IMR-90 (cell line): Measurements from ENCODE around the gene RNF223. TPM values are rescaled to one million over a fixed set of nuclear protein-coding genes. Genes with fewer than 3 reads are reported as not detected.
A peak's percentile ranks its signal among the peaks of the same experiment; 100 is the strongest.

ENCODE experiments used
- ATAC-seq: fragments of 200-7000 bp; cut with Tn5 transposase; 2 replicates; pipeline ENCODE4 v1.9.1; 2020; ENCODE audit warnings: low read depth, mild to moderate bottlenecking, moderate library complexity
- BruUV-seq: library from RNA; stranded (reverse); fragments of 400-500 nt; replicated peaks from 2 replicates; lab custom pipeline; 2021; lab: Mats Ljungman, UMichigan
- CTCF ChIA-PET: fragments of 300-600 bp; formaldehyde crosslinking; extraction: SDS; loops from one replicate; lab custom pipeline; 2021; ENCODE audit warnings: antibody characterized with exemption; lab: Yijun Ruan, JAX
- POLR2A ChIA-PET: fragments of 300-600 bp; sonication (Branson Sonifier 250); formaldehyde crosslinking; loops from one replicate; lab custom pipeline; 2022; ENCODE audit warnings: antibody characterized with exemption; ENCODE audit not compliant: unreplicated experiment; lab: Charles Lee
- DNase-seq: peaks from one replicate; pipeline ENCODE4 v3.0.0; 2013
- H2AFZ ChIP-seq: replicated peaks from 2 replicates; pipeline ENCODE3; 2013; ENCODE audit warnings: low read length, mild to moderate bottlenecking; ENCODE audit not compliant: poor library complexity
- H2AK5ac ChIP-seq: 2 replicates; pipeline ENCODE4 v1.6.1; 2013; ENCODE audit warnings: low read depth, low read length, inconsistent platforms
- H2AK9ac ChIP-seq: replicated peaks from 2 replicates; pipeline ENCODE3; 2013; ENCODE audit warnings: mild to moderate bottlenecking, low read depth, low read length, moderate library complexity; ENCODE audit not compliant: poor library complexity
- H2BK120ac ChIP-seq: 2 replicates; pipeline ENCODE4 v1.6.1; 2013; ENCODE audit warnings: low read depth, low read length, inconsistent platforms
- H2BK15ac ChIP-seq: 3 replicates; pipeline ENCODE4 v1.6.1; 2013; ENCODE audit warnings: low read depth, low read length, inconsistent platforms
- H2BK20ac ChIP-seq: 2 replicates; pipeline ENCODE4 v1.6.1; 2013; ENCODE audit warnings: low read depth, mild to moderate bottlenecking, inconsistent platforms, low read length, moderate library complexity
- H2BK5ac ChIP-seq: 2 replicates; pipeline ENCODE4 v1.6.1; 2013; ENCODE audit warnings: mild to moderate bottlenecking, low read depth, low read length, inconsistent platforms; ENCODE audit not compliant: poor library complexity, severe bottlenecking
- H3K14ac ChIP-seq: replicated peaks from 2 replicates; pipeline ENCODE4 v1.6.1; 2013; ENCODE audit warnings: low read depth, low read length, inconsistent platforms
- H3K18ac ChIP-seq: 2 replicates; pipeline ENCODE4 v1.6.1; 2013; ENCODE audit warnings: low read depth, low read length, control low read depth
- H3K23ac ChIP-seq: 2 replicates; pipeline ENCODE4 v1.6.1; 2013; ENCODE audit warnings: low read depth, low read length, inconsistent platforms
- H3K27ac ChIP-seq: 2 replicates; pipeline ENCODE4 v1.5.1; 2013; ENCODE audit warnings: mild to moderate bottlenecking, control low read depth, low read length; ENCODE audit not compliant: insufficient read depth
- H3K27me3 ChIP-seq: 2 replicates; pipeline ENCODE4 v1.6.1; 2013; ENCODE audit warnings: low read length; ENCODE audit not compliant: control insufficient read depth, insufficient read depth
- H3K36me3 ChIP-seq: 2 replicates; pipeline ENCODE4 v1.6.1; 2013; ENCODE audit warnings: low read length, mixed read lengths; ENCODE audit not compliant: control insufficient read depth, insufficient read depth
- H3K4ac ChIP-seq: 2 replicates; pipeline ENCODE4 v1.6.1; 2013; ENCODE audit warnings: low read depth, low read length, inconsistent platforms
- H3K4me1 ChIP-seq: 2 replicates; pipeline ENCODE4 v1.6.1; 2013; ENCODE audit warnings: low read length, mixed read lengths; ENCODE audit not compliant: control insufficient read depth, insufficient read depth
- H3K4me2 ChIP-seq: 2 replicates; pipeline ENCODE4 v1.6.1; 2013; ENCODE audit warnings: low read depth, mild to moderate bottlenecking, control low read depth, low read length, moderate library complexity
- H3K4me3 ChIP-seq: 2 replicates; pipeline ENCODE4 v1.5.1; 2013; ENCODE audit warnings: low read depth, mild to moderate bottlenecking, control low read depth, low read length, moderate library complexity; ENCODE audit not compliant: insufficient read depth
- H3K56ac ChIP-seq: 2 replicates; pipeline ENCODE4 v1.6.1; 2013; ENCODE audit warnings: low read length, inconsistent platforms; ENCODE audit not compliant: insufficient read depth; ENCODE audit errors: extremely low read depth
- H3K79me1 ChIP-seq, 2 experiments: 2 replicates each; pipeline ENCODE4 v1.6.1; 2013; ENCODE audit warnings: low read length in 2 of 2, inconsistent platforms in 1 of 2, low read depth in 1 of 2
- H3K9ac ChIP-seq: 2 replicates; pipeline ENCODE4 v1.6.1; 2013; ENCODE audit warnings: low read depth, low read length, control low read depth
- H3K9me1 ChIP-seq: 2 replicates; pipeline ENCODE4 v1.6.1; 2013; ENCODE audit warnings: low read length, inconsistent platforms; ENCODE audit not compliant: insufficient read depth
- H3K9me3 ChIP-seq: 2 replicates; pipeline ENCODE4 v1.6.1; 2013; ENCODE audit warnings: low read length; ENCODE audit not compliant: control insufficient read depth, insufficient read depth
- H4K20me1 ChIP-seq: 2 replicates; pipeline ENCODE4 v1.6.1; 2013; ENCODE audit warnings: low read length, inconsistent platforms; ENCODE audit not compliant: insufficient read depth
- H4K5ac ChIP-seq: 2 replicates; pipeline ENCODE4 v1.6.1; 2013; ENCODE audit warnings: mild to moderate bottlenecking, low read depth, low read length, control low read depth
- H4K8ac ChIP-seq, 2 experiments: 2 replicates each; pipeline ENCODE4 v1.6.1; 2013; ENCODE audit warnings: low read depth in 2 of 2, low read length in 2 of 2, control low read depth in 1 of 2, inconsistent platforms in 1 of 2
- H4K91ac ChIP-seq: 2 replicates; pipeline ENCODE4 v1.6.1; 2013; ENCODE audit warnings: low read depth, low read length, inconsistent platforms; ENCODE audit not compliant: insufficient read depth
- CHD1 ChIP-seq: IDR thresholded peaks from 2 replicates; pipeline ENCODE4 v1.6.1; 2012; ENCODE audit warnings: low read depth, low read length, improper control_type of control experiment
- MAZ ChIP-seq: IDR thresholded peaks from 2 replicates; pipeline ENCODE4 v1.6.1; 2012; ENCODE audit warnings: low read depth, mild to moderate bottlenecking, low read length, improper control_type of control experiment, moderate library complexity, borderline replicate concordance
- POLR2A ChIP-seq: IDR thresholded peaks from 2 replicates; pipeline ENCODE4 v1.6.1; 2012; ENCODE audit warnings: mild to moderate bottlenecking, low read depth, low read length
- RAD21 ChIP-seq: IDR thresholded peaks from 2 replicates; pipeline ENCODE4 v1.6.1; 2012; ENCODE audit warnings: low read length, improper control_type of control experiment
- SMC3 ChIP-seq: fragments of 150-350 bp; IDR thresholded peaks from 2 replicates; pipeline ENCODE4 v1.6.1; 2016; ENCODE audit warnings: low read depth, mild to moderate bottlenecking, antibody characterized with exemption, low read length, moderate library complexity
- WGBS, 2 experiments: methylation state at CpG; one replicate each; pipeline versions ENCODE4 v1.1.5 to v1.1.7; 2013; ENCODE audit warnings: missing lambda C conversion rate in 2 of 2; ENCODE audit not compliant: insufficient read length in 1 of 2; ENCODE audit errors: extremely low coverage in 2 of 2; 5-methylcytosine and 5-hydroxymethylcytosine counted together
- dilution Hi-C: fragments of 300-500 bp; cut with HindIII; formaldehyde crosslinking; loops from one replicate; pipeline ENCODE4 v1.14.3; 2018; ENCODE audit warnings: low sequenced_read_pairs; ENCODE audit not compliant: unreplicated experiment
- in situ Hi-C: fragments of 300-500 bp; cut with MboI; formaldehyde crosslinking; loops from 3 replicates; pipeline ENCODE4 v1.14.3; 2019; ENCODE audit warnings: low sequenced_read_pairs, inconsistent platforms, mixed read lengths
- intact Hi-C: fragments of 100-400 bp; cut with micrococcal nuclease; formaldehyde crosslinking; loops from 2 replicates; pipeline ENCODE4 v1.10.0; 2022
- polyA plus RNA-seq, 3 experiments: library from polyadenylated mRNA; depleted of rRNA; stranded (reverse); fragments of >200 nt; gene quantifications; 2 replicates each; pipeline ENCODE4 v1.2.3, GENCODE V29; 2012; ENCODE audit warnings: low replicate concordance in 1 of 3
- total RNA-seq: library from RNA; depleted of rRNA; stranded (reverse); fragments of >200 nt; gene quantifications from 2 replicates; pipeline ENCODE4 v1.2.3, GENCODE V29; 2012
- TF ChIP-seq, protein P1 (sequence below): fragments of 150-350 bp; IDR thresholded peaks from 2 replicates; pipeline ENCODE4 v1.6.1; 2017; ENCODE audit warnings: mild to moderate bottlenecking, antibody characterized with exemption, low read length, low read depth
- TF ChIP-seq, protein P2 (sequence below): conservative IDR thresholded peaks from 2 replicates; pipeline ENCODE4 v1.5.1; 2012; ENCODE audit warnings: mild to moderate bottlenecking, low read depth, low read length, improper control_type of control experiment

Gene RNF223
- total and polyA plus RNA-seq, 2 of the 4 experiments (the other 2 are of a cell fraction): not detected

DNA sequence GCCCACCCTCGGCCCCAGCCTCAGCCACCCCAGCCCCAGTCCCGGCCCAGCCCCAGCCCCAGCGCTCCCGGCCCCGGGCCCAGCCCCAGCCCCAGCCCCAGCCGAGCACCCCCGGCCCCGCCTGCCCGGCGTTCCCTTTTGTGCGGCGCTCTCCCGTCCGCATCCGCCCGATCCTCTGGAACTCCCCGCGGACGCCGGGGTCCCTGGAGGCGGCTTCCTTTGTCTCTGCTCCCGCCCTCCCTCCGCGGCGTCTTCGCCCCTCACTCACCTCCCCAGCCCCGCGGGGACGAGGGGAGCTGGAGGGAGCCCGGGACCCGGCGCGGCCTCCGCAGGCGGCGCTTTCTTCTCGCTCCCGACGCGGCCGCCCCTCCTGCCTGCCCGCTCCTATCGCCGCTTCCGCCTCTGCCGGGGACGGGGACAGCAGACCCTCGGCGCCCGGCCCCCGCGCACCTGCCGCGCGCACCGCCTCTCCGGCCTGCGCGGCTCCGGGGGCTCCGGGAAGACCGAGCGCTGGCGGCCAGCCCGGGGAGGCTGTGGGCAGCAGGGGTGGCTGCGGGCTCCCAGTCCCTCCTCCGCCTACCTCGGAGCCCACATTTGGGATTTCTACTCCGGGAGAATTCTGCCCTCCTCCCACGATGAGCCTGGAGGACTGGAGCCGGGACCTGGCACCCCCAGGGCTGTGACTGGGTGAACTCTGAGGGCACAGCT is 40.2 kb downstream of the RNF223 start (continued):
- TF ChIP-seq SMC3: no peak

DNA sequence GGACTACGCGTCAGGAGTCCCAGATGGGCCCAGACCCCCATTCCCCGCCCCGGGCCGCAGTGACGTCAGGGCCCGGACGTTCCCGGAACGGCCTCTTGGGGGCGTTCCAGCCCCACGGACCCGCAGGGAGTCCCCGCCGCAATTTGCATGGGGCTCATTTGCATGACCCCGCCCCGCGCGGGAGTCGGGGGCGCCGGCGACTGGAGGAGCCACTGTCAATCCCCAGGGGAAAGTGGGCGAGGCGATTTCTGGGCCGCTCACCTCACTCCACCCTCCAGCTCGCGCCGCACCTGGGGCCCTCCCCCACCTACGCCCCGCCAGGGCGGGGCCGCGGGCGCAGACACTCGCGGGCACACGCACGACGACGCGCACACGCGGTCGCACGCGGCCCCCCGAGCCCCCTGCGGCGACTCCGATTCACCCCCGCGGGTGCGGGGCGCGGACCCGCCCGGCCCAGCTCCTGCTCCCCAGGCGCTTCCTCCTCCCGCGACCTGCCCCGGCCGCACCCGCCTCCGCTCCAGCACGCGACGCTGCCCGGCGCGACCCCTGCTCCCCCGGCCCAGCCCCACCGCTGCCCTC is 41.0 kb downstream of the RNF223 start:
- Histone ChIP-seq H4K8ac (no peak overlapping the region), H3K9me3 (no peaks in the 10 kb centered on the region), H3K4me1 (peaks cover 5% of the 10 kb centered on the region; the same call in 1 of the 2 replicates), H2AFZ (peak overlapping the region; percentile 80), H4K5ac (no peak overlapping the region), H3K9me1 (0 out of 2 replicates have a peak, but pooled peaks cover under 1% of the 10 kb centered on the region), H3K4ac (no peak overlapping the region), H3K9ac (no peak overlapping the region), H3K23ac (no peak overlapping the region), H4K91ac (no peak overlapping the region), H3K79me1 (peaks cover 13 to 46% of the 10 kb centered on the region in 2 experiments), H3K4me3 (no peak overlapping the region), H2BK5ac (no peak overlapping the region), H2AK9ac (peak overlapping the region; percentile 72), H3K14ac (no peak overlapping the region), H4K20me1 (peaks cover 68% of the 10 kb centered on the region), H3K4me2 (peak overlapping the region; percentile 10; the same call in 1 of the 2 replicates), H3K56ac (no peak overlapping the region), H2BK20ac (no peak overlapping the region), H3K27ac (no peak overlapping the region), H2AK5ac (no peak overlapping the region), H3K27me3 (no peaks in the 10 kb centered on the region), H2BK120ac (no peak overlapping the region), H2BK15ac (no peak overlapping the region), H3K36me3 (peaks cover 13% of the 10 kb centered on the region), H3K18ac (no peak overlapping the region)
- no TSS peak for BruUV-seq
- DNase-seq (peak; percentile 63), ATAC-seq (peak; percentile 93)
- TF ChIP-seq, protein P1, sequence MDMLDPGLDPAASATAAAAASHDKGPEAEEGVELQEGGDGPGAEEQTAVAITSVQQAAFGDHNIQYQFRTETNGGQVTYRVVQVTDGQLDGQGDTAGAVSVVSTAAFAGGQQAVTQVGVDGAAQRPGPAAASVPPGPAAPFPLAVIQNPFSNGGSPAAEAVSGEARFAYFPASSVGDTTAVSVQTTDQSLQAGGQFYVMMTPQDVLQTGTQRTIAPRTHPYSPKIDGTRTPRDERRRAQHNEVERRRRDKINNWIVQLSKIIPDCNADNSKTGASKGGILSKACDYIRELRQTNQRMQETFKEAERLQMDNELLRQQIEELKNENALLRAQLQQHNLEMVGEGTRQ: no peak
- peak; percentile 26; the same call in 1 of the 2 replicates for TF ChIP-seq SMC3
- TF ChIP-seq CHD1: no peak
- peak; percentile 36; the same call in 1 of the 2 replicates for TF ChIP-seq MAZ
- TF ChIP-seq POLR2A: no peak
- peak; percentile 78 for TF ChIP-seq RAD21
- TF ChIP-seq, protein P2, sequence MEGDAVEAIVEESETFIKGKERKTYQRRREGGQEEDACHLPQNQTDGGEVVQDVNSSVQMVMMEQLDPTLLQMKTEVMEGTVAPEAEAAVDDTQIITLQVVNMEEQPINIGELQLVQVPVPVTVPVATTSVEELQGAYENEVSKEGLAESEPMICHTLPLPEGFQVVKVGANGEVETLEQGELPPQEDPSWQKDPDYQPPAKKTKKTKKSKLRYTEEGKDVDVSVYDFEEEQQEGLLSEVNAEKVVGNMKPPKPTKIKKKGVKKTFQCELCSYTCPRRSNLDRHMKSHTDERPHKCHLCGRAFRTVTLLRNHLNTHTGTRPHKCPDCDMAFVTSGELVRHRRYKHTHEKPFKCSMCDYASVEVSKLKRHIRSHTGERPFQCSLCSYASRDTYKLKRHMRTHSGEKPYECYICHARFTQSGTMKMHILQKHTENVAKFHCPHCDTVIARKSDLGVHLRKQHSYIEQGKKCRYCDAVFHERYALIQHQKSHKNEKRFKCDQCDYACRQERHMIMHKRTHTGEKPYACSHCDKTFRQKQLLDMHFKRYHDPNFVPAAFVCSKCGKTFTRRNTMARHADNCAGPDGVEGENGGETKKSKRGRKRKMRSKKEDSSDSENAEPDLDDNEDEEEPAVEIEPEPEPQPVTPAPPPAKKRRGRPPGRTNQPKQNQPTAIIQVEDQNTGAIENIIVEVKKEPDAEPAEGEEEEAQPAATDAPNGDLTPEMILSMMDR: peak; percentile 76
- ChIA-PET CTCF (no interaction called here), POLR2A (no interaction called here)
- 11% methylated on average over 38 of the region's 73 CpGs; no CpG with 5 or more reads in 1 of the 2 experiments for WGBS, 2 experiments
- intact Hi-C loops (loop anchor here (5.0 kb wide), 1 partner anchor 84 kb away; the partner anchor contains the start of gene C1orf159), in situ Hi-C loops (no loop called here), dilution Hi-C loops (no loop called here)
